Activated CD4-positive, CD25-positive, alpha-beta regulatory T cell (primary cell): ENCODE results near the gene PALMD.

Experiments
- DNase-seq, 4 experiments: peaks; one replicate each; lab custom pipeline; 2025; lab: John Stamatoyannopoulos, UW

Gene PALMD

DNA sequence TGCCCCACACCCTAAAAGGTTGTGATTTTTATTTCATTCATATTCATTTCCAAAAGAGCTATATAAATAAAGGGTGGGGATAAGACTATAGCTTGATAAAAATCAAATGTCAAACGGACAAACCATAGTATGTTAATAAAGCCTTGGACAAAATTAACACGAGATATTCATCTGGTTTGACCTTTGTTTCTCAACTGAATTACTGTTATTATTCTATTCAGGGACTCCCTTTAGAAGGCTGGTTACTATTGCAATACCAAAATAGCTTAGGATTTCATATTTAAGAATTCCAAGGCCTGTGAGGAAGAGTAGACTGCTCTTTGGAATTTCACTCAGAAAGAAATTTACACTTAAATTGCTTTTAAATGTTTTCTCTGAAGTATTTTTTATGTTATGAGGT lies 10.2 kb upstream of the PALMD start:
- no peak for DNase-seq

DNA sequence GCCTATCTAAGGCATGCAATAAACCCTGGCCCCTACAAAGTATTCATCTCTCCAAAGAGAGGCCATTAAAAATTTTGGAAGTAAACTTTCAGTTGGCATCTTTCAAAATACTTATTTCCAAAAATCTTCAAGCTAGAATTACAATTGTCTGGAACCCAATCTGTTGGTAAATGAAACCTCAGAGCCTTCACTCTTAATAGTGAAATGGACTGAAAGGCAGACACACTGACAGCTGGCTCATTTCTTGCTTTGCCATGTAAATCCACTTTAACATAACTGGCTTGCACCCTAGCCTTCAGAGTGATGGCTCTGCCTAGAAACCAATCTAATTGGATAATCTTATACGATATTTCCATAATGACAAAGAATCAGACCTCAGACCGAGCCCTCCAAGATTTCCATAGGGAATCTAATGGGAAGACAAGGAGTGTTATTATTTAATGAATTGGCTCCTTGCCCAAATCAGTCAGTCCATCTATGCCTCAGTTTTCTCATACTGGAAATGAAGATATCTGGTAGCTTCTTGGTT lies 9.2 kb upstream of the PALMD start:
- DNase-seq: no peak

DNA sequence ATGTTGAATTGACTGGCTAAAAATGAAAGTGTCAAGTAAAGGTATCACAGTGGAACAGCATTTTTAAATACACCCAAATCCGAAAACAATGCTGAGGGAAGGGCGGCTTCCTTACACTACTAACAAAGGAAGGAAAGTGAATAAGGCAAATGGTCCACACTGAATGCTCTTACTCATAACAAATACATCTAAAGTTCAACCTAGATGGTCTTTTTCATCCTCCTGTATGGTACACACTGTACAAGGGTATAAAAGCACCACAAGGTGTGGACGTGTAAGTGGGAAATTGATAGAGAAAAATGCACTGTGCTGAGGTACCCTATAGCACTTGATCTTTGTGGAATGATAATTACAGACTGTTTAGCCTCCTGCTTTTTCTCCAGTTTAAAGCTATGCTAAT lies 7.1 kb upstream of the PALMD start:
- DNase-seq: no peak

DNA sequence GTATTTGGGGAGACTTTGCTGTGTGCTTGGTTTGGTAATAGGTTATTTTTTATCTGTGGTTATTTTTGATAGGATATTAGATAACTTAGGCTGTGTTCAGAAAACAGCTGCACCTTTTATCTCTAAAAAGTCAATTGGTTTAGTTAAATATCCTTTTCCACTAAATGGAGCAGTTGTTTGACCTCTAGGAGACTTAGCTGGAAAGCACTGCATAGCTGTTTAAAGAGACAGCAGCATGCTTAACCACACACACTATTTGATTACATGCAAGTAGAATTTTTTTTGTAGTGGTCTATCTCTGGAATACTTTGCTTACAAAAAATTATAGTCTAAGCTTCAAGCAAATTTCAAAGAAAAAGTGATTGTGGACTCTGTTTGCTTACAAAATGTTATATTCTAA lies 6.5 kb upstream of the PALMD start:
- DNase-seq: no peak

DNA sequence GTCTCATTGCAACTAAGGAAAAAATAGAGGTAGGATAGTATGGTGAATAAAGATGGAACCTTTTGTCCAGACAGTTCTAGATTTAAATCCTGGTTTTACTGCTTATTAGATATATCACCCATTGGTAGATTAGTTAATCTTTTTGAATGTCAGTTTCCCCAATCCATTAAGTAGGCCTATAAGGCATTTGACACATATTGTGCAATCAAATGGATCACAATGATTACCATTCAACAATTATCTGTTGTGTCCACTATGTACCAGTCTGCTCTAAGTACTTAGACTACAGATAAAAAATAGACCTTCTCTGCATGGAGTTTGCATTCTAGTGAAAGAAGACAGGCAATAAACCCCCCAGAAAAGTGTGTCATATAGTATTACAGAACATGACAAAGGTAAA lies 6.0 kb upstream of the PALMD start:
- DNase-seq: no peak

DNA sequence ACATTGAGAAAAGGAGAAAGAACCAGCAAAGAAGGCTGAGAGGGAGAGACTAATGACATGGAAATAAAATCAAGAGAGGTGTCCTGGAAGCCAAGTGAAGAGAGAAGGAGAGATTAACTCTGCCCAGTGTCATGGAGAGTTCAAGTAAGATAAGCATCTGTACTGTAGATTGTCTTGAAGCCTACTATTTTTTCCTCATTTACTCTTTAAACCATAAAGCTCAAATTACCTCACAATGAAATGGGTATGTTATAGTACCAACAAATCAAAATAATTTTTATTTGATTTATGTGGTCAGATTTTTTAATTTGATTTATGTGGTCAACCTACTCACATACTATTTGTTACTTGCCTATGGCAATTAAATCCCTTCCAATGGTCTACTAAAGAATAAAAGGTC lies 5.2 kb upstream of the PALMD start:
- no peak for DNase-seq

DNA sequence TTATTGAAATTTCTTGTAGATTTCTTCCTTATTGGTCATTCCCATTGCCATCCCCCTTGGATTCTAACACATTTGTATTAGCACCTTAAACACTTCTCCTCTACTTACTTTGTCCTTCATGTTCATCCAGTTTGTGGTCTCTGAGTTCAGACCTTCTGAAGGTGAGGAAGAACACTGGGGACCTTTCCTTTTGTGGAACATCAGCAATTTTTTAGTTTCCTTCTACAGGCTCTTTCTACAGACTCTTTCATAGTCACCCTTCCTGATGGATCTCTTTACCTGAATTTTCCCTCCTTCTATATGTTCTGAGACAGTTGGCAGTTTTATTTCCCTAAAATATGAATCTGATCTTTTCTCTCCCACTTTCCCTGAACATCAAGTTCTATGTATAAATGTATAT lies 4.4 kb upstream of the PALMD start:
- DNase-seq: no peak

DNA sequence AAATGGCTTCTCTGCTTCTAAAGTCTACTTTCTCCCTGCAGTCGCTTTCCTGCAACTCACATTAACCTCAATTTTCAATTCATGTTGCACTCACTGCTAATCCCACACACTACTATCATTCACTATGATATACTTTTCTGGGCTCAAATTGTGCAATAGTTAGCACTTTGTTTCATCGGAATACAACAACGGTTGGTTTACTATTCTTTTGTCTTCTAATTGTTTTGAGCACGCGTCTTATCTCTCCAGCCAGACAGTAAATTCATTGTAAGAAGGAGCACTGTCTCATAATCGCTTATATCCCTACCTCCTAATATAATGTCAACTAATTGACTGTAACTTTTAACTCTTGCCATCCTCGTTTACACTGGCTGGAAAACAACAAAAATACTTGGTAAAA lies 3.9 kb upstream of the PALMD start:
- DNase-seq: no peak

DNA sequence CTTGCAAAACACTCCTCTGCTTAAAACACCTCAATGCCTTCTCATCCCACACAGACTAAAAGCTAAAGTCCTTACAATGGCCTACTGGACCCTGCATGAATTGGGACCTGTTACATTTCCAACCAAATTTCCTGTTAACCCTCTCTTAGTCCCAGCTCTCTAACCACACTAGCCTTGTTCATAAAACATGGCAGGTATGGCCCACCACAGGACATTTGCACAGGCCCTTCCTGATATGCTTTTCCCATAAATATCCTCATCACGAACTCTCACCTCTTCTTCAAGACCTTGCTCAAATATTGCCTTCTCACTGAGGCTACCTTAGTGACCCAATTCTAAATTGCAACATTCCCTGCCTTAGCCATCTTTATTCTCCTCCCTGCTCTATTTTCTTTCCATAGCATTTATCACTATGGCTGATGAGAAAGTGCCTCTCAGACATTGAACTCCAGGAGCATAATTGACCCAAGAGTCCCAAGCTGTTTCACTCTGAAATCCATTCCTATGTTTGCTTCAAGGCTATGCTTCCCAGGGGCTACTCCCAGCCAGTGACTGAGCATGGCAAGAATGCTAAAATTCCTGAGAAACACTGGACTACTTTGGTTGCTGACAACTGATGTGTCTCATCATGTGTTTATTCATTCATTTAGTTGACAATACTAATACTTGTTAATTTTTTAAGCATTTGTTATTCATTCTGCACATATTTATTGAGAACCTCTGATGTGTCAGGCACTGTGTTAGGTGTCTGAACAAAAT lies 2.7 kb upstream of the PALMD start:
- no peak for DNase-seq

DNA sequence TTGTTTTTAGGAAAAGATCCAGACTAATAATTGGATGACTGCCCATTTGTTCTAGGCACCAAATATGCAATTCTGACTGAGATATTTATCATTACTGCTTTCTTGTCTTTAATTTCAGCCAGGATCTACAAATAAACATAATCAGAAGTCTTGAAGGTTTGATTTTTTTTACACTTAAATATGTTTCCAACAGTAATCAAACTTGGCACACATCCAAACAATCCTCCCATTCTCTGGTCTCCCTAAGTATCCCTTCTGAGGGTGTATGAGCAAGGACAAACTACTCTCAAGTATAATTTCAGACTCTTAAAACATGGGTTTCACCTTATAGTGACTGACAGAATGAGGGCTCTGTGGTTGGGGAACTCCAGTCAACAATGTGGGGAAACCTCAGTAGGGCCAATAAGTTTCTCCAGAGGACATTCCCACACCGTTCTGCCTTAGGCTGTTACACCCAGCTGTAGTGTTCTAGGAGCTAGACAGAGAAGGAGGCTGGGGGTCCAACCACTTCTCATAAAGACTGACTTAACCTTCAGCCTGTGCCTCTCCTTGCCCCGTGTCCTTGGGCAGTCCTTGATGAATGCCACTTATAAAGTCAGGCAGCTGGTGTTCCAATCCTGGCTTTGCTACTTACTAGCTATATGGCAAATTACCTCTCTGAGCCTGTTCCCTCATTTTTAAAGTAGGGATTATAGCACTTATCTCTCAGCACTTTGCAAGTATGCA lies 1.5 kb upstream of the PALMD start:
- no peak for DNase-seq

DNA sequence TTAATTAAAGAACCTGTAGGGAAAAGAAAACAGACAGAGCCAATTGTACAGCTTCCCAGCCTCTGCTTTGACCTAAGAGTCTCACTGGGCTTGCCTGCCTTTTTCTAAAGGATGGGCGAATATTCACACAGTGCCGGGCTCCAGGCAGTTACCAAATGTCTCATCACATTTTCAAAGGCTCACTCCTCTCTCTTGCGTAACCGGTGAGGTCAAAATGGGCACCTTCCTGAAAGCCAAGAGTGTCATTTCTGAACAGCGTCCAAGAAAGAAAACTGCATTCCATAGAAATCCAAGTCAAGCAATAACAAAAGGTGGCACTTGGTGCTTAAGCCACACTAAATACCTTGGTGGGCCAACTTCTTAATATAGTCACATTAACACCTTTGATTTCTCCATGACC lies 710 bp upstream of the PALMD start:
- no peak for DNase-seq

DNA sequence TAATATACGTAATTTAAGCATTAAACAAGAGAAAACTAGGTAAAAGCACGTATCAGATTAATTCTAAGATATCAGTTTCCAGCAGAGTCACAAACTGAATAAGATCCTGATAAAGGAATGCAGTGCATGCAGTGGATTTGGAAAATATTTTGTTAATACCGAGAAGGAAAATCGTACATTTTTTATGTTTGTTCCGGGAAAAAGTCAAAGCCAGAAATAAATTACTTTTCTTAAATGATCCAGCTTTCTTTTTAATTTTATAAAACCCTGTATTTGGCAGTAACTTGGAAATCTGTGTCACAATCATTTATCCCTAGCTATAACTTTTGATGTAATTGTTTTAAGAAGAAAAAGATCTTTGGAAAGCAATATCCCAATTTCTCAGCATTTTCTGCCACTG lies 955 bp downstream of the PALMD start:
- no peak for DNase-seq

DNA sequence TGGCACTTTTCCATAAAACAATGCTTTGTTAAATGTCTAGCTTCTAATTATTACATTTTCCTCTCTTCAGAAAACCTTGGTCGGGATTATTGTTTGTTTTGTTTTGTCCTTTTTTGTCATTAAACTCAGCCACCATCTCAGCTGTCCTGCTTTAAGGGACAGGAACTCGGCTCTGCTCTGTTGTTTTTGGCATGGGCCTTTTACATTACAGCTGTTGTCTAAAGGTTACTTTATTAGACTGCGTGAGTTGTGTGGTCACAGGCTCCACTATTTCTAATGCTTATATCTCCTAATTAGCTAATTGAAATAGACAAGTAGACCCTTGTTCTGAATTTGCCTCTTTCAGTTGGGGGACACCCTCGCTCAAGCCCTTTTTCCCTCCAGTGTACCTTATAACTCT lies 1.6 kb downstream of the PALMD start:
- no peak for DNase-seq

DNA sequence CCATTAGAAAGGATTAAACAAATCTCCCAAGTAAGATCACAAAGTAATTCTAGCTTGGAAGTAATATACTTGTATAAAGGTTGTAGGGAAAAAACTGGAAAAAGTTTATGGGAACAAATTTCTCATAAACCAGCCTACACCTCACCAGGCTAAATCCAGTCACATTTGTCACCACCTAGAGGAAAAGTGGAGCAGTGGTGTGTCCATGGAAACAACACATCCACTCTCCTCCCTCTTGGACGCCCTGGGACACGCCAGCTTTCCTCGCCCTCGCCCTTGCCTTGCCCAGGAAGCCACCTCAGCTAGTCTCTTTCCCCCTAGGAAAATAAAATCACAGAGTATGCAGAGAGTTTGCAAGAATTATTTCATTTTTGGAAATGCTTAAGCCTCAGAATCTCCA lies 2.2 kb downstream of the PALMD start:
- no peak for DNase-seq

DNA sequence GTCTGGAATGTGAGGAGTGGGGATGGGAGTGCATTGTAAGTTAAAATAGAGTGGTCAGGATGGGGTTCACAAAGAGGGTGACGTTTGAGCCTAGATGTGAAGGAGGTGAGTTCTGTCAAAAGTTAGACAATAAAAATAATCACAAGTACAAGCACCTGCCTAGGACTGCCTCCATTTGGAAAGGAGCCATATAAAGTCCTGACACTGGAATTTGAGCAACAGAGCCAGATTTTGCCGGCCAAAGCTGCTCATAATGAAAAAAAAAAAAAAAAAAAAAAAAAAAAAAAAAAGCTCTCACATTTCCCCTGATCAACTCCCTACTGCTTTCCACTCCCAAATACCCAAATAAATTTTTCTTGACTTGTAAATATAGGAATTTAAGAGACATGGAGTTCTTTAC lies 4.1 kb downstream of the PALMD start:
- DNase-seq: no peak

DNA sequence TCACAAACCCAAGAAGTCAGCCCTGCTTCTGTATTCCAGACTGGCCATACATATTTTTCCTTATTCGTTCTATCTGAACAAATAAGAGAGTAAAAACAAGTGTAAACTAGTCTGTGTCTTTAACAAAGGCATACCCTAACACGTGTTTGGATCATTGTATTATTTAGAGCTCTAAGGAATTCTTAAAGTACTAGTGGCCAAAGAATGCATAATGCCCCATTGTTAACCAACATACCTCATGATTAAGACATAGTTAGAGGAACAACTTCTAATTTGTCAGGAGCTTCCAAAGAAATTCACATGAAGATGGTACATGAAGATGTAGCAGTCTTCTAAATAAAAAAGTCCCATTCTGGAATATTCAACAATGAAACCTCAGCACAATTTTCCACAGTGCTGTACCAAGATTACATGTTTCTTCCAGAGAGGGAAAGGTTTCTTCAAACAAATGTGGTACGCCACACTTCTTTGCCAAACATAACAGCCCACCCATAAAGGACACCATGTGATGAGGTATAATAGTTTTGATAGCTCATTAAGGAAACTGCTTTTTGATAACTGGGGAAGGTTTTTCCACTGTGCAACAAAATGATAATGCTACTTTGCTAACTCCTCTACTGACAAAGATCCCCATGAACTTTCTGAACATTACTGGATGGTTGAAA lies 5.0 kb downstream of the PALMD start:
- DNase-seq: no peak

DNA sequence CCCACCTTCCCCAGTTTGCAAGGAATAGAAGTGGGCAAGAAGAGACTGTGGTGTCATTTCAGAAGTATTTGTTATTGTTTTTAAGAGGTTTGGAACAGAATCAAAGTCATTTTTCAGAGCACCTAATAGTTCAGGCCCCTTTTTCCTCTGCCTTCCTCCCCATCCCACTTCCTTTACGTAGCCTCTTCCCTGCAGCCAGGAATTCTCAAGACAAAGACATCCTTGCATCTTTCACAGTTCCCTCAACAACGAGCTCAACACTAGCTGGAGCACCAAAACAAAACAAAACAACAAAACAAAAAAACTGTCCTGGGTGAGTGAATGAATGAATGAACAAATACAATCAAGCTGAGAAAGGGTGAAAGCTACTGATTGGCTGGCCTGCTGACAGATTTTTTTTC lies 7.0 kb downstream of the PALMD start:
- DNase-seq: no peak

DNA sequence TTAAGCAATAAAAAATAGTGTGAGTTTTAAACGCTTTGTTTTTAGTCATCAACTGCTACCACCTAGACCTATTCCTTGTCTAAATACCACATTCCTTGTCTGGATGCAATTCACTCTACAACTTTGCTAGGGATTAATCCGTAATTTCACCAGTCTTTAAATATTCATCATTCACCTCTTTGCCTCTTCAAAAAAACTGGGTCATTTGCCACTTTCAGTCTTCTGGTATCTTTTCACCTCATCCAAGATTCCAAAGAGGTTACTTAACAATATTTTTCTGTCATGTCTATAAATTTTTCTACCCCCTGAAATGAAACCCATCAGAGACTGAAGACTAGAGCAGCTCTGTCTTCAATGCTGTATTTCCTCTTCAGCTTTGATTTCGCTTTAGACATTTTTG lies 9.5 kb downstream of the PALMD start:
- no peak for DNase-seq

DNA sequence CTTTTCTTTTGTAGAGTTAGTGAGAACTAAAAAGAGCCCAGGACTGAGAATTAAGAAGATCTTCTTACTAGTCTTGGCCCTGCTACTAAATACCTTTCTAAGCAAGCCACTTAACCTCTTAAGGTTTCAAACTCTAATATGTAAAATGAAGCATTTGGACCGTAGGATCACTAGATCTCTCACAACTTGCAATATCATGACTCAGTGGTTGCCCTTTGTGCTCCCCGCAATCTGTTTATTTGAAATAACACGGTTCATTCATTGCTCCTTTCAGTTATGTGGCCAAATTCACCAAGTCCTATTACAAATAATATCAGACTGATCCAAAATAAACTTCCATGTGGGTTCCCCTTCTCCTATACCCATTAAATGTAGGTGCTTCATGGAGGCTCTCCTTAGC lies 10.8 kb downstream of the PALMD start:
- no peak for DNase-seq

DNA sequence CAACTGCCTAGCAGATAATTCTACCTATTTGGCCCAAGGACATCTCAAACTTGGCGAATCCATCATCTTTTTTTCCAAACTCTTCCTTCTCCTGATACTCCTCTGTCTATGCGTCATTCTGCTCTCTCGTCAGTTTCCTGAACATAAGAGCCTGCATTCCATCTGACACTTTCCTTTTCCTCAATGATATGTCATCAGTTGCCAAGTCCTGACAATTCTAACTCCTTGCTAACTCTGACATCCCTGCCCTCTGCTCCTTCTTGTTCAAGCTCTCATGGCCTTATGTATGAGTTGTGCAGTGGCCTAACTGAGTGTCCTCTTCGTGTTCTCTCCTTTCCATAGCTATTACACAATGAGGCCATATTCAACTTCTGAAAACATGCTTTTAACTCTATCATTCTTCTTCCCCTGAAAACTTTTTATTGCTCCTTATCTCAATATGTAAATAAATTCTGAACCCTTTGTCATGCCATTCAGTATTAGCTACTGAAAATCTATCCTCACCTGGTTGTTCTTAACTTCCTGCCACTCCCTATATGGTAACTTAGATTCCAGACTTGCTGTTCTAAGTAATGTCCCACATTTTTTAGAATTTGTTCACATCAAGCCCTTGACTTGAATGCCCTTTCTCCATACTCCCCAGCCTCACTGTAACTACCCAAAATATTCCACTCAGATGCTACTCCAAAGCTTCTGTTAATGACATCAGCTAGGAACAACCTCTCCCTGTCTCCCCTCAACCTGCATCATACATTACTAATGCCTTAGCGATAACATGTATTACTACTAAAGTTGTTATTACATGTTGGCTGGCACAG lies 11.5 kb downstream of the PALMD start:
- DNase-seq: no peak

DNA sequence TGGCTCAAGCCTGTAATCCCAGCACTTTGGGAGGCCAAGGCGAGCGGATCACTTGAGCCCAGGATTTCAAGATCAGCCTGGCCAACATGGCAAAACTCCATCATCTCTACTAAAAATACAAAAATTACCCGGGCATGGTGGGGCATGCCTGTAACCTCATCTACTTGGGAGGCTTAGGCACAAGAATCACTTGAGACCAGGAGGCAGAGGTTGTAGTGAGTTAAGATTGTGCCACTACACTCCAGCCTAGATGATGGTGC lies 12.0 kb downstream of the PALMD start:
- DNase-seq: no peak

DNA sequence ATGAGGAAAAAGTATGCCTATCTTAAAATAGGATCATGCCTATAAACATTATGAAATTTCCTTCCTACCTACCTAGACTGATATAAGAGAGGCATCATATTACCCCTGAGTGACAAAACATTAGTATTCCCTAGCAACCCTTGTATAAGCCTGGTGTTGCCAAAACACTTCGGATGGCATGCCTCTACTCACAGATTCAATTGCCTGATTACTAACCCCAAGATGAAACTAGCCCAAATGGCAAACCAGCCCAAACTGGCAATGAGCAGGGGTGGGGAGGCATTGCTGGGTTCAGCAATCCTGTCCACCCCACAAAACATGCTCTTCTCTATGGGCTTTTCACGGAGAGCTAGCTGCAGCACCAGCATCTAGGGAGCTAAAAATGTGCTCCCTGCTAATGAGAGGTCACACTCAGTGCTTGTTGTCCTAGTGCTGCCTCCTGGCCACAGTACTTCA lies 13.9 kb downstream of the PALMD start:
- no peak for DNase-seq
